ENCODE measurements around the gene ALPG.
"Not testable (repeated sequence)": the region's sequence is repeated elsewhere in the genome, so short reads cannot be mapped to it uniquely, and the experiment has no call there.

Gene ALPG

DNA sequence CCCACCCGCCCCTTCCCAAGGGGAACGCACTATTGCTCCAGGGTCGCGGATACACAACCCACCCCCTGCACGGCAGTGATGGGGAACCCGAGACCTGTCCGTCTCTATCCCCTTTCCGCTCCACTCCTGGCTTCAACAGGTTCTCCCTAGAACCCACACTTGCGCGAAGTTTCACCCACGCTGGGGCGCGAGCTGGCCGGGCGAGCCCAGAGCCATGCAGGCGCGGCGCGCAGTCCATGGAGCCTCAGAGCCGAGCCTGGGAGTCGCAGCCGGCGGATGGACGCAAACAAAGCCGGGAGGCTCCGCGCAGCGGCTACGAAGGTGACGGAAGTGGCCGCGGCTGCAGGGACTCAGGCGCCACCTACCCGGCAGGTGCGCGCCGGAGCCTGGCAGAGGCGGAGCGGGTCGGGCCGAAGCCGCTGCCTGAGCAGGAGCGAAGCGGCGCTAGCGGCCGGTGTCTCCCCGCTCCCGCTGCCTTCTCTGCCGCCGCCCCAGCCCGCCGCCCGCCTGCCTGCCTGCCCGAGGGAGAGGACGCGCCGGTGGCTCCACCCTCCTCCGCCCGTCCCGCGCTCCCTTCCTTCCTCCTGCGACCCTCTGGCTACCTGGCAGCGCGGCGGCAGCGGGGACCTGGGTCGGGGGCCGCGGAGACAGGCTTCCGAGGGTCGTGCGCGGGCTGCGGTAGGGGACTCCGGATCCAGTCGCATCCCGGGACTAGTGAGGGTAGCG, 14.0 kb downstream of the ALPG start:
- DNase-seq: no peak

DNA sequence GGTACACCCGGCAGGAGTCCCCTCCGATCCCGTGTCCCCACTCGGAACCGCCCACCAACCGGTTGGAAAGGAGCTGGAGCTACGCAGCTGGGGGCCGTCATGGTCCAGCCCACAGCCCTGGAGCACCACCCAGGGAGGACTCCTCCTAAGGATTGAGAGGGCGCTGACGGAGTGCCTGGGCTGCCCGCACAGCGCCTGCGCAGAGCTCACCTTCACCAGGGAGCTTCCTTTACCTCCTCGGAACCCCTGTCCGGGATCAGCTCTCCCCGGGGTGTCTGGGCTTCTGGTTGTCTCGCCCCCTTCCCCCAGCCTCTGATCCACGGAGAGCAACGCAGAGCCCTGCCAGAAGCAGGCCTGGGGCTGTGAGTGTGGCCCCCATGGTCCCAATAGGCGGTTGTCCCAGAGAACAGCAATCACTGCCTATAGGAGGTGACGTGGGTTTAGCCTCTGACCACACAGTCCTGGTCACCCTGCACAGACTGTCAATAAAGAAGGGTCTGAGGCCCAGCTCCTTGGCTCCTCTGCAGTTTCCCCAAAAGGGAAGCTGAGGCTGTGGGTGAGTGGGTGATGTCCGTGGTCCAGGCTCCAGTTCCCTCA, 14.6 kb downstream of the ALPG start:
- DNase-seq: no peak

DNA sequence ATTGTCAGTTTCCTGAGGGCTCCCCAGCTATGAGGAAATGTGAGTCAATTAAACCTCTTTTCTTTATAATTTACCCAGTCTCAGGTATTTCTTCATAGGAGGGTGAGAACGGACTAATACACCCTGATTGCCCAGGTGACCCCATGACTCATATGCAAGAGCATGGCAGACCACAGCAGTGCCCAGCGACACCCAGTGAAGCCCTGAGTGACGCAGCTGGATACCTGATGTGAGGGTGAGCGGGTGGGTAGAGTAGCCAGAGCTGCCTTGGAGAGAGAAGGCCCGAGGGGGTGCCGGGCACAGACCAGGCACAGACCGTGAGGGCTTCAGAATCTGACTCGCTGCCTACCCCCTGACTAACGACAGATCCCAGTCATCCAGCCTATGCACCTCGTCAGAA, 15.4 kb downstream of the ALPG start:
- no peak for DNase-seq

DNA sequence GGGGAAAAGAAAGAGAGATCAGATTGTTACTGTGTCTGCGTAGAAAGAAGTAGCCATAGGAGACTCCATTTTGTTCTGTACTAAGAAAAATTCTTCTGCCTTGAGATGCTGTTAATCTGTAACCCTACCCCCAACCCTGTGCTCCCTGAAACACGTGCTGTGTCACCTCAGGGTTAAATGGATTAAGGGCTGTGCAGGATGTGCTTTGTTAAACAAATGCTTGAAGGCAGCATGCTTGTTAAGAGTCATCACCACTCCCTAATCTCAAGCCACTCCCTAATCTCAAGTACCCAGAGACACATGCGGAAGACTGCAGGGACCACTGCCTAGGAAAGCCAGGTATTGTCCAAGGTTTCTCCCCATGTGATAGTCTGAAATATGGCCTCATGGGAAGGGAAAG, 16.4 kb downstream of the ALPG start:
- not testable (repeated sequence) for DNase-seq

DNA sequence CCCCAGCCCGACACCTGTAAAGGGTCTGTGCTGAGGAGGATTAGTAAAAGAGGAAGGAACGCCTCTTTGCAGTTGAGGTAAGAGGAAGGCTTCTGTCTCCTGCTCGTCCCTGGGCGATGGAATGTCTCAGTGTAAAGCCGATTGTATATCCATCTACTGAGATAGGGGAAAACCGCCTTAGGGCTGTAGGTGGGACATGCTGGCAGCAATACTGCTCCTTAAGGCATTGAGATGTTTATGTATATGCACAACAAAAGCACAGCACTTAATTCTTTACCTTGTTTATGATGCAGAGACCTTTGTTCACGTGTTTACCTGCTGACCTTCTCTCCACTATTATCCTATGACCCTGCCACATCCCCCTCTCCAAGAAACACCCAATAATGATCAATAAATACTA, 16.8 kb downstream of the ALPG start:
- DNase-seq: not testable (repeated sequence)

DNA sequence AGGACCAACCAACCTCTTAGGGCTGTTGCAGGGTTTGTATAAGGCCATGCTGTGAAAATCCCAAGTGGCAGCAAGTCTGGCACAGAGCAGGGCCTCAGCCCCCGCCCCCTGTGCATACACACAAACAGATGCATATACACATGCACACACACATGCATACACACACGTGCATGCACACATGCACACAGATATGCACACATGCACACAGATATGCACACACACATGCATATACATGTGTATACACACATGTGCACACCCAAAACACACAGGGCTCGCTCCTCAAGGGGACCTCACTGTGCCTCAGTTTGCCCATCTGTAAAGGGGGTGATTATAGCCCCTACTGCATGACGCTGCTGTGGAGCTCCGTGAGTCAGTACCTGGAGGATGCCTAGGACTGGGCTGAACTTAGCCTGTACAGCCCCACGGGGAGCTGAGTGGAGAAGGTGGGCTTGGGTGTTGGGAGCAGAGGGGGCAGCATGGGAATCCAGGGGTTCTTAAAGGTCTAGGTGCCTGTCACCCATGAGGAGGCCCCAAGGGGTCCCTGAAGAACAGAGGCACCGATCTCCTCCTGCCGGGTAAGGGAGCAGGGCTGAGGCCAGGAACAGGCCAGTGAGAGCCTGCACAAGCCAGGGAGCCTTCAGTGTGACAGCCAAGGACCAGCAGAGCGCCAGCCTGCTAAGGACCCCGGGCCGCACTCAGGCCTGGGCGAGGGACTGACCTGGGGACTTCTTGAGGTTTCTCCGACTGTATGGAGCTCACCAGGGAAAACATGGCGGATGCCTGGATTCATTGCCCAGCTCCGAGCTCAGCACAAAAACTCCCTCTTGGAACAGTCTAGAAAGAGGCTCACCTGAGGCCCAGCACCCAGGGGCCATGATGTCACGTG, 25.3 kb downstream of the ALPG start:
- no peak for DNase-seq

DNA sequence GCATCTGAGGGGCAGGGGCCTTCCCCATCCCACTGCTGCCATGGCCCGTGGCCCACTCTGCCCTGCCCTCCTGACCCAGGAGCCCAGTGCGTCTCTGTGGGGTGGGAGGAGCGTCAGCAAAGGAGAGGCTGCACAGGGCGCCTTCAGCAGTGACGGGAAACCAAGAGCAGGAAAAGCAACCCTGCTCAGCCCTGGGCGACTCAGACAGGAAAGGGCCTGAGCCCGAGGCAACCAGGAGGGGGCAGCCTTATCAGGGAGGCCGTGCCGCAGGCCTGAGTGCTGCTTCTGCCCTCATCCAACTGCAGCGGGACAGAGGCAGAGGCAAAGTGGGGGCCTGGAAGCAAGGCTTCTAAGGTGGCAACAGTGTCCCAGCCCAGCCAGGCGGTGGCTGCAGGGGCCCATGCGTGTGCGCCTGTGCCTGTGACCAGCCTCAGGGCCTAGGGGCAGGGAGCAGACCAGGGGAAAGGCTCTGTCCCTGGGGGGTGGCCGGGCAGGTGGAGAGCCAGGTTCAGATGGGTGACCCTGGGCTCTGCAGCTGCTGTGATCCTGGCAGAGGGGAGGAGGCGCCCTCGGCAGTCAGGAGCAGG, 26.0 kb downstream of the ALPG start:
- no peak for DNase-seq

DNA sequence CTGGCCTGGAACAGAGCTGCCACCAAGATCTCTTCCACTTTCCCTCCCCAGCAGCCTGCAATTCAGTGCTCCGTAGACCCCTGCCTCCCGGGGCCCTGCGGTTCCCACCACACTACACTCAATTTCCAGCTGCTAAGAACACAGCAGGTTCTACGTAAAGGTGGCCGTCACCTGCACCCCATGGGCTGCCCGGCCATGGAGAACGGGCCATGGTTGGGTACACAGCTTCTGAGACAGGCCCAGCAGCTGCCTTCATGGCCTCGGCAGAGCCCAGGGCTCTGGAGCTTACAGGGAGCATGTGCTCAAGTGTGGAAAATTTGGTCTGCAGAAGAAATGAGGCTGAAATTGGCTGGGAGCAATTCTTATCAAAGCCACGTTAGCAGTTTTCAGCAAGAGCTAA, 27.0 kb downstream of the ALPG start:
- DNase-seq: not testable (repeated sequence)

DNA sequence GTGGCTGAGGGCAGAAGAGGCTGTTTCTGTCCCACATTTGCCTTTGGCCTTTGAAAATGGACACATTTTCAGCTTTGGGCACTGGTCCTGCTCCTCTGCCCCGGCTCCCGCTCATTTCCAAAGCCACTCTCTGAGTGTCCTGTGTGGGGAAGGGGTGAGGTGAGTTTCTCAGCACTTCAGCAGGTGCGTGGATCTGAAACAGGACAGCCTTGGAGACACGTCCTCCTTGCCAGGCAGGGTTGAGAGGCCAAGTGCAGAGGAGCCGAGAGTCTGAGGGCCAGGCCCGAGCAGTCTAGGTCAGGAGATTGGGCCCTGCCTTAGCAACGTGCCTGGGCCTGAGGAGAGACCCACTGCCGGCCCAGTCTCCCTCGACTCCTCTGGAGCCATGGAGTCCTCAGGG, 27.4 kb downstream of the ALPG start:
- no peak for DNase-seq

DNA sequence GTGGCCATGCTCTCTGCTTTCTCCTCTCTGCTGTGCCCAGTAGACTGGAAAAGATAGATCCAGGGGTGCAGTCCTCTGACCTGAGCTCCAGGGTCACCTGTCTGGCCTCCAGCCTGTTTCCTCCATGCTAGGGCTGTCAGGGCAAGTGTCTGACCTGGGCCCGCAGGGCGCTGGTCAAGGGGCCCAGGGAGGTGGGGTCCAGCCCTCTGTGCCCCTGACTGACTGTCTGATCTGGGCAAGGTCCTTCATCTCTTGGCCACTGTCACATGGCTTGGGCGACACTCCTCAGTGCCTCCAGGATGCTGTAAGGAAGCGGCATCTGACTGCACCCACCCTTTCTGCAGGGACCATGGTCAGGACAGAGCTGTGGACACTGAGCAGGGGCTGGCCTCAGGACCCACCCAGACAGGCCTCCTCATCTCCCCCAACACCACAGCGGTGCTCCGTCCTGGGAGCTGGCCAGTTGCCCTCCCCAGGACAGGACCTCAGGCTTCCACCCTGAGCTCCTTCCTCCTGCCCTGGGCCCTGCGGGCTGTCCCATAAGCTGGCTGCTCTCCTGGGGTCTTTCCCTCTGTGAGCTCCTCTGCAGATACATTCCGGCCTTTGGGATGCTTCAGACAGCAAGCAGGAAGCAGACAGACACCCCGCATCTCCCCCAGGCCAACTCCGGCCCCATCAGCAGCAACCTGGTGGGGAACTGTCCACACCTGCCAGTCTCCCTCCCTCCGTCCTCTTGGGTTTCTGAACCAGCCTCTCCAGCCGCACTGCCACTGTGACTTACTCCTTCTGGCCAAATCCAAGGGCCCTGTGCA, 28.1 kb downstream of the ALPG start:
- no peak for DNase-seq

DNA sequence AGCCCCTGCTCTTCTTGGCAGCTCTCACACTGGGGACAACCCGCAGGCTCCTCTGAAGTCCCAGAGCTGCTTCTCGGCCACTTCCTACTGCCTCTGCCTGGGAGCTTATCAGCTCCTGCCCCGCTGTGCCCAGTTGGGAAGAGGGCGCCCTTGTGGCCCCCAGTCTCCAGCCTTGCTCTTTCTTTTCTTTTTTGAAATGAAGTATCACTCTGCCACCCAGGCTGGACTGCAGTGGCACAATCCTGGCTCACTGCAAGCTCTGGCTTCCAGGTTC, 28.7 kb downstream of the ALPG start:
- no peak for DNase-seq

DNA sequence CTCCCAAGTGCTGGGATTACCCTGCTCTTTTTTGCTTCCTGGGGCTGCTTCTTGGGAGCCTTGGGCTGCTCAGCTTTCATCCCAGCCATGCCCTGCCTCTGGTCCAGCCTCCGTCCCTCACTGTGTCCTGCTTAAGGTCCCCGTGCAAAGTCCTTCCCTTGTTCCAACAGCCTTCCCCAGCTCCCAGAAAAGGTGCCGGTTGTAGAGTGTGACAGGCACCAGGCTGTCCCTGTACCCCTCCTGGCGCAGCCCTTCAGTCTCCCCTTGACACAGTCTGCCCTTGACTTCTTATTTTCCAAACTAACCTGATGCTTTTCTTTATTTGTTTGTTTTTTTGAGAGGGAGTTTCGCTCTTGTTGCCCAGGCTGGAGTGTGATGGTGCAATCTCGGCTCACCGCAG, 29.2 kb downstream of the ALPG start:
- DNase-seq: no peak

DNA sequence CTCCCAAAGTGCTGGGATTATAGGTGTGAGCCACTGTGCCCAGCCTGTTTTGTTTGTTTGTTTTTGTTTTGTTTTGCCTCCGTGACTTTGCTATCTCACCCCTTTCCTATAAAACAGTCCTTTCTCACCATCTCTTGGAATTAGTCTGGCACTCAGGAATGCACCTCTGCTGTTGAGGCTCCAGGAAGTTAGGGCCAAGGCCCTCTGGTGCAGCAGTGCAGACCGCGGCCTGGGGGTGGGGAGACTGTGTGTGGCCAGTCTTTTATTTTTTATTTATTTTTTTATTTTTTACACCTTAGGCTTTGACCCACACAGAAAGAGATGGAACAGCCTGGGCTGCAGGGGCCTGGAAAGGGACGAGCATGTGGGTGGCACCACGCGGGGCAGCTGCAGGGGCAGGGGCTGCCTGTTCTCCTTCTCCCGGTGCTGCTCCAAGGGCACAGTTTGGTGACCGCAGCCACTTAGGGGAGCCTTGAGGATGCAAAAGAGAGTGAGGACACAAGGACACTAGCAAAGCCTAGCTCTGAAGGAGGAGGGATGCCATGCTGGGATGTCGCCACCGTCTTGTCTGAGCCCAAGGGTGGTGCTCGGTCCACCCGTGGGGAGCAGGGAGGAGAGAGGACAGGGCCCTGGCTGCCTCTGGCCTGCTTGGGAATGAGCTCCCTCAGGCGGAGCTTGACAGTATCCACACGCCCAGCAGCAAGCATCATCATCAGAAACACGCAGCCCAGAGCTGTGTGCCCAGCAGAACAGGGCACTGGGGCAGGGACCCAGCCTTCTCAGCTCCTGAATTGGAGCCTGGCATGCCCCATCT, 29.9 kb downstream of the ALPG start:
- no peak for DNase-seq

DNA sequence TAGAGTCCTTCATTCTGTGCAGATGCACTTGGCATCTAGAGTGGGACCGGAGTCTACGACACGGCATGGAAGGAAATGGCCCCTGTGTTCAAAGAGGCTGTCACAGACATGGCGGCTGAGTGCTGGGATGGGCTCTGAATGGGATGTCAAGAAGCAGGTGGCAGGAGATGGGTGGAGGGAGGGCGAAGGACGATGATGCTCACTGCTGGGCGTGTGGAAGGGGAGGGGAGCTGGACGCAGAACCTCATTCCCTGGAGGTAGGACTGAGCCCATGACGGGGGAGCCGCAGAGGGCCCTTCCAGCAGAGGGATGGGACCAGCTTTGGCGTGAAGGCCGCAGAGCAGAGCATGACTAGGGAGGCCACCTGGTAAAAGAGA, 30.5 kb downstream of the ALPG start:
- no peak for DNase-seq

DNA sequence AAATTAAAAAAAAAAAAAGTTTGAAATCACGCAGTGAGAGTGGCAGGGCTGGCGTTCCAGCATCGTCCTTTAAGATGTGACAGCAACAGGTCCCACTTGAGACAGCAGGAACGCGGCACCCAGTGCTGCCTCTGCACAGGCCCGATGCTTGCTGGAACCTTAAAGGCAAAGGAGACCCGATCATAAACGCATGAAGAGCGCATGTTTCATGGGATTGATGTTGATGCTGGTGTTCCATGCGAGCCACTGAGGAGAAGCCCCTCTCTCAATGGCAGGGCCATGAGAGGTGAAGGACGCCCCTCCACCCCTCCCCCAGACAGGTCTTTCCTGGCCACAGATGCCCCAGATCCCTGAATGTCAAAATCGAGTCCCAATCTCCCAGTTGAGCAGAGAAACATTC, 31.4 kb downstream of the ALPG start:
- DNase-seq: no peak

DNA sequence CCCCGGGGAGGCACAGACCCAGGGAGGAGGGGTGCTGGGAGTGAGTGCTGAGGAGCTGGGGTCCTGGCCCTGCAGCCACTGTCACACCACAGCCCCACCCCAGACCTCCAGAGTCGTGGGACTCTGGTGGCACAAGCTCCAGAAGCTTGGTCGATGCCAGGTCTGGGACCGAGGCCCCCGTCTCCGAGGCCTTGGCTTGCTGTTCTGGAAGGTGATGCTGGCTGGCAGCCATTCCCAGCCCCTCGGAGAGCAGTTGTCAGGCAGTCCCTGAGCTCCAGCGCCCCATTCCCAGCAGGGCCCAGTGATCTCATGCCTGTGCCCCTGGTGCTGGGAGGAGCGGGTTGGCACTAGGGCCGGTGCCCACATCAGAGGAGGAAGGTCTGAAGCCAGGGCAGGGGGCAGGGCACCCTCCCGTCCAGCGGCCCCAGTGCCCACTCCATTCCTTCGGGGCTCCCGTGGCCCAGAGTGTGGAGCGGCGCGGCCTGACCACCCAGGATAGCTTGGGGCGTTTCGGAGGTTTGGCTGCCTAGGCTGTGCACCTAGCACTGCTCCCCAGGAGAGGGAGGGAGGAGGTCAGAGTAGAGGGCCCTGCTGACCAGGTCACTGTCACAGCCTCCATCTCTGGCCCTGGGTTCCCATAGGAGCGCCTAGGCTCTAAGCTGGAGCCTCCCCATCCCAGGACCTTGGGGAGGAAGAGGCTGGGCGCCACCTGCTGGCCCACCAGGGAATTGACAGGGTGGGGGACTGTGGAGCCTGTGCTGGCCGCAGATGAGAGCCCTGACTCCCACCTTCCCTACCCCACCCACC, 32.5 kb downstream of the ALPG start:
- DNase-seq: no peak

DNA sequence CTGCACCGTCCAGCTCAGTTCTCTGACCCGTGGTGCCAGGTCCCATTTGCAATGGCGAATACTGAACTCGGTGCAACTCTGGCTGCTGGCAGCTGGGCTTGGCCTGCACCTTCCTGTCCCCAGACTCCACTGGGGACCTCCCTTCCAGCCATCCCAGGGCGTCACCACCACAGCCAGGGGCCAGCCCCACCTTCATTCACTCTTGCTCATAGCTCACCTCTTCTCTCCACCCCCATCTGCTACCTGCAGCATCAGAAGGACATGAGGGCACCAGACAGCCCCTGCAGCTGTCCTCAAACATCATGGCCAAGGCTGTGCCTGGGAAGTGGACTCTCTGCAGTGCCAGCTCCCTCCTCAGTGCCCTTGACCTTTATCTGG, 33.1 kb downstream of the ALPG start:
- DNase-seq: no peak

DNA sequence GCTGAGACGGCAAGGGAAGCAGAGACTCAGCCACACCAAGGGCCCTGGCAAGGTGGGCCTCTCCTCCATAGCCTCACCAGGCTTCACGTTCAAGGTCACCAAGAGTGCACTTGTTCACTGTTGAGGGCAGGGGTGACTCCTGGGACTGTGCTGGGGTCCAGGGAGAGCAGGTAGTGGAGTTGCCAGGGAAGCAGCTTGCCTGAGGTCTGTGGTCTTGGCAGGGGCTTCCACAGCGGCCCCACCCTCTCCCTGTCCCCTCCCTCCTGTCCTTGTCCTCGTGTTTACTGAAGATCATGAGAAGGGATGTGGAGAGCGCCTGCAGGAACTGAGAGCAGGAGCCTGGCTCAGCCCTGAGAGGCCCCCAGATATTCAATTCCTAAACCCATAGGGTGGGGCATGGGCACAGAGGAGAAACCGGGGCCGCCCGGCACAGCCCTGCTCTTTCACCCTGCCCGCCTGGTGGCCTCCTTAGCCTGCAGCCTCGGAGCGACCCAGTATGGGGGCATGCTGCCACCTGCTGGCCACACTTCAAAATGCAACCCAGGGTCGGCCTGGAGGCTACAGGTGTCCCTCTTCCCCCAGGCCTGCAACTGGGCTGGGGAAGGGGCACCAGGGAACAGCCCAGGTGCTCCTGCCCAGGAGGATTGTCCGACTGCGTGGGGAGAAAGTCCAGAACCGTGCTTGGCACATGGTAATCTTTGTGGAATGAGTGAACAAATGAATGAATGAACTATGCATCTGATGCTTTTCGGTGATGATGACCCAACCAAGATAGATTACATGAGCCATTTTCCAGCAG, 33.8 kb downstream of the ALPG start:
- not testable (repeated sequence) for DNase-seq

DNA sequence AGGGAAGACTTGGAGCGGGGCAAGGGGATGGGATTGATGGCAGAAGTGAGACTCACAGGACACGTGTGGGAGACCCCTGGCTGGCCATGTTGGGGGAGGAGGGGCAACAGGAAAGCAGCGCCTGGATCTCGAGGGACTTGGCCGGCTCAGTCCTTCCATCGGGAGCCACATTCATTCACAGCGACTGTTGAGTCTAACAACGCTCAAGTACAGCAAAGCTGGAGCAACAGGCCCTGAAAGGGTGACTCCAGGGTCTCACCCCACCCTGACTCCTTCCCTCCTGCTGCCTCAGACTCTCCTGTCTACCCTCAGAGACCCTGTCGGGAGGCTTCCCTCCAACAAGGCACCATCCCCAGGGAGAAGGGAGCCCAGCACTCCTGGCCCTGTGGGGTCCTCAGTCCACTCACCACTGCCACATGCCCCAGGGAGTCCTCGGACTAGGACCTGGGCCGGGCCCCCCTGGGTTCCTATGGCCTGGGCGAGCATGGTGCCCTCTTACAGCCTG, 34.6 kb downstream of the ALPG start:
- DNase-seq: no peak

DNA sequence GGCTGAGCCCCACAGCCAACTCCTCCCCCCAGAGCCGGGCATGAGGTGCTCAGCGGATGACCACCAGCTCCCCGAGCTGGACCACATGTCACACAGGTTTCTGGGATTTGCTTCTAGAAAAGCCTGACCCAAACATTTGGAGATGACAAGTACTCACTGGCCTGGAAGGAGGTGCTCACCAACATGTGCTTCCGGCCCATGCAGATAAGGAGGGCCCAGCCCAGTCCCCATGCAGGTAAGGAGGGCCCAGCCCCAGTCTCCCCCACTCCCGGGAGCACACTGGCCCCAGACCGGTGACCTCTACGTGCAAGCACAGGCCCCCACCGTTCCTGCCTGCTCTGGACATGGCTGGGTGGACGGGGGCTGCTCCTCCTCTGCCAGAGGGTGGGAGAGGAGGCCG, 35.3 kb downstream of the ALPG start:
- DNase-seq: not testable (repeated sequence)

All from NCI-H524 treated with DMSO at 0.1 percent for 48 hours (cell line).